DMS114 treated with DMSO at 0.1 percent for 48 hours (cell line): ENCODE data around the gene ICA1.

Experiments
- DNase-seq: peaks from one replicate; lab custom pipeline; 2025; ENCODE audit not compliant: unreplicated experiment; lab: John Stamatoyannopoulos, UW

The ICA1 gene

DNA sequence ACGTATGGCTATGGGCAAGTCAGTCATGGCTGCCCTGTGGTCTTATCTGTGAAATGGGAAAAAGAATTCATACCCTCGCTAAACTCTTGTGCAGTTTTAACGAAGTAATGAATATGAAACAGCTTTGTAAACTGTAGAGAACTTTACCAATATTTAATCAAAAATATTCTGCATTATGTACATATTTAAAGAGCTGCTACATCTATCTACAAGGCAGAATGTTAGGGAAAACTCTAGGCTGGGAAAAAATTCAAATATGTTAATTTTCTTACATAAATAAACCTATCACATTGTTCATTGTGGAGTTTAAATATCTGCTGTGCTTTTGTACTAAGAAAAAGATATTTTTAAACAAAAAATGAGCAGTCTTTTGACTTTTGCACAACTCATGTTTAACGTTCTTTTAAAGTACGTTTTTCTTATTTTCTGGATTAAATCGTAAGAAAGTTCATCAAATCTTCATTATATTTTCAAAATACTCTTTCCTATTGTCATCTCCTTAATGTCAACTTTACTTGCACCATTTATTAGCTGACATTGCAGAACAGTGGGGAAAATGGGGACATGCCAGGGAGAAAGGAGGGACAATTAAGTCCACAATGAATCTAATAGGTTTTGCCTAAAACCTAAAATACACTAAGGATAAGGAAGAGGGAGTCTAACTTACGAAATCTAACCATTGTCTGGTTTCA lies 57.5 kb downstream of the ICA1 start:
- no peak for DNase-seq

- no peak for DNase-seq
These were observed 60.0 kb downstream of the ICA1 start for GRCh38 chr7:8201846-8202441.

- no peak for DNase-seq
These were observed 61.2 kb downstream of the ICA1 start for GRCh38 chr7:8200717-8201116.

DNA sequence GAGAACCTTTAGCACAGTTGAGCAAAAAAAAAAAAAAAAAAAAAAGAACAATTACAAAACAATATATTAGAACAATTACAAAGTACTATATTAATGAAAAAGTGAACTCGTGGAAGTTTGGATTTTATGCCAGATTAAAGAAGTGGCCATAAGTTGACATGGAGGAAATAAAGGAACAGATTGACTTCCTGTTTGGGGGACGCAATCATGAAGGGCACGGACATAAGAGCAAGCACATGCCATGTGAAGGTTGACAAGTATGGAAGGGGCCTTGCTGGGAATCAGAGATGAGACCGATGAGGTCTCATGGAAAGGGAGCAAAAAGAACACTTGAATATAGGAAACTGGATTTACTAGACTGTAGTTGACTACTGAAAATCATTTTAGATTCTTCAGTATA lies 61.7 kb downstream of the ICA1 start:
- no peak for DNase-seq

DNA sequence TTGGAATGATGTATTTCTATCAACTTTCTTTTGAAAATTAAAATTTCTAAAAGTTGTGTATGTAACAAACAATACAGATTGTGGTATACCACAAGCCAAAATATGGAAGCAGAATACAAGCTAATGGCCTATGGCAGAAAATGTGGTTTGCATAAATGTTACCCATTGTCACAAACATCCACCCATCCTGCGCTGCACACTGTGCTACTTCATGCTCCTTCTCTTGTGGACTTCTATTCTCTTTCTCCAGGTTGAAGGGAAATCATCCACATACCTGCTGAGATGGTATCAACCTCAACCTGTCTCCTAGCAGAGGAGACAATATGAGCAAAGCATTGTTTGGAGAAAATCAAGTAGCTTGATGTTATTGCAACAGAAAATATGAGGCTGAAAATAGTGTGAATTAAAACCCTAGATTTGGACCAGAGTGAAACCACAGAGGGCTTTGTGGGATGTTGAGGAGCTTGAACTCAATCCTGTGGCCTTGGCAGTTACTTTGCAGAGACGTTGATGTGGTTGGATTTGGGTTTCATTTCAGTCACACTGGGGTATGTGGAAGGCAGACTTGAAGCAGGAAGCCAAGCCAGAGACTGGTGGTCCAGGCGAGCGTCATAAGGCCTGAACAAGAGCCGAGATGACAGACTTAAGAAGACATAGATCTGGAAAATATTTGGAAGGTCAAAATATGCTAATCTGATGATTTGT lies 63.8 kb downstream of the ICA1 start:
- DNase-seq = no peak

- no peak for DNase-seq
These were observed 69.1 kb downstream of the ICA1 start for GRCh38 chr7:8192897-8193296.

GRCh38 chr7:8190119-8190895 lies 71.7 kb downstream of the ICA1 start:
- peak; percentile 37 for DNase-seq

- no peak for DNase-seq
These were observed 72.3 kb downstream of the ICA1 start for GRCh38 chr7:8189625-8190024.

- DNase-seq = no peak
These were observed 75.9 kb downstream of the ICA1 start for GRCh38 chr7:8185926-8186683.

DNA sequence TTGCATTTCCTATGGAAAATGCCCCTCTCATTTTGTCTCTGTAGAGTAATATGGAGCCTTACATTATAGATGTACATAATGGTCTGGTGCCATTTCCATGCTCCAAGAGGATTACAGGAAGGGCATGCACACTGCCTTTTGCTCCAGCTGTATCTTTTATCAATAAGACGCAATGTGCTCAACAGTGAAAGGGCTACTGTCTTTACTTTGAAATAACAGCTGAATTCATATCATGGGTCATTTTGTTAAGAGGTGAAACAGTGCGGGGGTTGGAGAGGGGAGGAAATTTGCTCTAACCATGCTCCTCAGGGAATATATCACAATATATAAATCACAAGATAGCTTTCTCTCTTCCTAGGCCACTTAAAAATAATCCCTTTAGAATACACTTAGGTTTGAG lies 77.7 kb downstream of the ICA1 start:
- DNase-seq = no peak

- no peak for DNase-seq
These were observed 82.5 kb downstream of the ICA1 start for GRCh38 chr7:8179486-8179885.

DNA sequence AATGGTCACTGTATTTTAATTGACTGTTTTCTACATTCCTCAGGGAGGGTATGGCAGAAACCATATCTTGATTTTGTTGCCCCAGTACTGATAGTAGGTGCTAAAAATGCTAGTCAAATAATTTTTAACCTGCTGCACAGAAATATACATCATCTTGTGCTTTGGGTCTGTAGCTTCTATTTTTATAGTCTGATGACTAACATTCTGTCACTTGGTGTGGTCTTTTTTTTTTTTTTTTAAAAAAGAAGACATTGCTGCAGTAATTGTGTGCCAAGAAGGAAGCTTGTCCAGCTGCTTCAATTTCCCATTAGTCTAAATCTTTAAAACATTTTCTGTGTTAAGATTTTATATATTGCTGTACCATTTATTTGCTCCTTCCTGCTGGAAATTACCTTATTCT lies 83.6 kb downstream of the ICA1 start:
- DNase-seq = no peak

DNA sequence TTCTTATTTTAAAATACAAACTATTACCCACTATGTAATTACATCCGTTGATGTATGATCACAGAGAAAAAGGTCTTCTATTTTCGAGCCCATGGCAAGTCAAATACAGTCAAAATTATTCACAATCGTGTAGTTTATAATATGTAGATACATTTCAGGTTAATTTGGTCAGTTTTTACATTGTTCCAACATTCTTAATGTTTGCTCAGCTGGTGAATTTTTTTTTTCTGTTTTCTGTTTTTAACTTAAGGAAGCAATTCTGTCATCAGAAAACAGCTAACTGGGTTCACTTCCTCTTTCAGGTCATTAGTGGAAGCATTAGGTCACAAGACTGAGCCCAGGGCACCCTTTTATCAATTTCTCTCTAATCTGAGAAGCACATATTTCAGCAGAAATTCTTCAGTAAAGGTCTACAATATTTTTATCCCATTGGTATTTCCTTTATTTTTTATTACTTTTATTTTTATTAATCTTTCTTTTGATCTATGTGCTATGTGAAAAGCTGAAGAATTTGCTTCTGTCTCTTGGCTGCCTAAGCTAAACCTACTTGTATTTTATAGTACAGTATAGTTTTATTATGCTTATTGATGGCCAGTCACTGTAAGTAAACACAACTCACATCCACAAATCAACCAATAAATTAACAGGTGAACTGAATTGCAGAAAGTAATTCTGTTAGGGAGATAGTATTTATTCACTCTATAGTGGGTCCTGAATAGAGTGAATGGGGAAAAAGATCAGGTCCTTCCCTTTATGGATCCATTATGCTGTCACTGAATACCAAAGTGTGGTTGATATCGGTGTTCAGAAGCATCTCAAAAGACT lies 84.6 kb downstream of the ICA1 start:
- no peak for DNase-seq

- no peak for DNase-seq
These were observed 85.4 kb downstream of the ICA1 start for GRCh38 chr7:8176370-8177081.

GRCh38 chr7:8175929-8176369 lies 86.0 kb downstream of the ICA1 start:
- DNase-seq = no peak

- DNase-seq = no peak
These were observed 89.3 kb downstream of the ICA1 start for GRCh38 chr7:8172372-8173354.

- DNase-seq = no peak
These were observed 92.8 kb downstream of the ICA1 start for GRCh38 chr7:8169171-8169570.

GRCh38 chr7:8168336-8168735 lies 93.6 kb downstream of the ICA1 start:
- no peak for DNase-seq
